ENCODE results near the gene PITHD1.
A peak's percentile ranks its signal among the peaks of the same experiment; 100 is the strongest.
"Not testable (repeated sequence)": the region's sequence is repeated elsewhere in the genome, so short reads cannot be mapped to it uniquely, and the experiment has no call there.

The PITHD1 gene

GRCh38 chr1:23777979-23778814 lies at the start of gene PITHD1:
PITHD1 (plus strand) TSS chr1:23778418; CDS start chr1:23778516, 98 bp downstream.
- peak within 1 kb of the TSS; percentile 91 for H3K4me3 ChIP-seq (replicated peaks; ENCODE audit: low read depth, low read length)
- no peak for TF ChIP-seq CTCF (IDR thresholded peaks at IDR 0.05; ENCODE audit: low read depth, low read length, missing control alignments)
- DNase-seq (ENCODE audit: extremely low read depth, low read depth): no peak

- DNase-seq (ENCODE audit: extremely low read depth, low read depth): no peak
- H3K4me3 ChIP-seq (replicated peaks; ENCODE audit: low read depth, low read length): no peak overlapping the region
- no peak for TF ChIP-seq CTCF (IDR thresholded peaks at IDR 0.05; ENCODE audit: low read depth, low read length, missing control alignments)
These were observed 45.6 kb upstream of the PITHD1 start for GRCh38 chr1:23732363-23733224.

- not testable (repeated sequence) for DNase-seq (ENCODE audit: extremely low read depth, low read depth); H3K4me3 ChIP-seq (replicated peaks; ENCODE audit: low read depth, low read length)
These were observed 44.9 kb upstream of the PITHD1 start for GRCh38 chr1:23733281-23733680.

GRCh38 chr1:23736437-23737134 lies 41.6 kb upstream of the PITHD1 start:
- H3K4me3 ChIP-seq (replicated peaks; ENCODE audit: low read depth, low read length): no peak overlapping the region
- DNase-seq (ENCODE audit: extremely low read depth, low read depth): no peak
- TF ChIP-seq CTCF (IDR thresholded peaks at IDR 0.05; ENCODE audit: low read depth, low read length, missing control alignments): no peak

- TF ChIP-seq CTCF (IDR thresholded peaks at IDR 0.05; ENCODE audit: low read depth, low read length, missing control alignments): no peak
- no peak overlapping the region for H3K4me3 ChIP-seq (replicated peaks; ENCODE audit: low read depth, low read length)
- no peak for DNase-seq (ENCODE audit: extremely low read depth, low read depth)
These were observed 36.6 kb upstream of the PITHD1 start for GRCh38 chr1:23741609-23742008.

- DNase-seq (ENCODE audit: extremely low read depth, low read depth): no peak
- TF ChIP-seq CTCF (IDR thresholded peaks at IDR 0.05; ENCODE audit: low read depth, low read length, missing control alignments): no peak
These were observed 35.4 kb upstream of the PITHD1 start for GRCh38 chr1:23742670-23743286.

More at GRCh38 chr1:23742670-23743286, 35.4 kb upstream of the PITHD1 start:
- H3K4me3 ChIP-seq (replicated peaks; ENCODE audit: low read depth, low read length): peak overlapping the region; percentile 85

All from HFF-Myc (cell line).